ENCODE results near the gene CDKAL1.

DNA sequence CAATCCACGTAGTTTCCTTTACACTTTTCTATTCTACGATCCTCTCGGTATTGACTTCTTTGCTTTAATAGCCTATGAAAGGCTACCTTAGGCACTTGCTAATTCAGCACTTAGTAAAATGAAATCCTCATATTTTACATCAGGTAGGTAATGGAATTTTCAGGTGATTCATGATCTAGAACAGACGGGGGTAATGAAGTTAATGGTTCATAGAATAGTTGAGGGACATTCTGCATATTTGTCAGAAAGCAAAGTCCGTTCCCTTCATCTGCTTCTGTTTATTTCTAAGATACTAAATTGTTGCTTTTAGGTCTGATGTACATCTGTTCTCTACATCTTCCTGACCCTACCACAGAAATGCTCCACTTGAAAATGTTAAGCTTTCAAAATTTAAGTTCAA is 431.7 kb downstream of the CDKAL1 start:
- TF ChIP-seq CTCF (IDR thresholded peaks at IDR 0.05; ENCODE audit: insufficient read depth, low read length) (no peak), POLR2AphosphoS5 (IDR thresholded peaks at IDR 0.05; ENCODE audit: low read depth) (no peak), SPI1 (IDR thresholded peaks at IDR 0.05; ENCODE audit: borderline replicate concordance, low read depth) (no peak)
